Stomach (tissue), 9 donors: Measurements from ENCODE around the gene PKD1L1. TPM values are rescaled to one million over a fixed set of nuclear protein-coding genes. Genes with fewer than 3 reads are reported as not detected.

Experiments
- DNase-seq, 2 donors: peaks; one replicate each; pipeline versions ENCODE4 v3.0.0 to v3.0.0-alpha.2; 2013 to 2019
- H3K27ac ChIP-seq, 5 donors: fragments of 200-600 bp in 4 of 5; sonication (generic) in 4 of 5; one replicate each; pipeline ENCODE4 v1.5.1; 2013 to 2019; ENCODE audit warnings: mild to moderate bottlenecking in 1 of 5, moderate library complexity in 1 of 5
- H3K27me3 ChIP-seq, 3 donors: fragments of 200-600 bp; sonication (generic); one replicate each; pipeline ENCODE4 v1.5.1; 2017 to 2019; ENCODE audit warnings: mixed run types in 1 of 3
- H3K36me3 ChIP-seq, 4 donors: fragments of 200-600 bp; sonication (generic); 1 replicate in 3 of 4; 2 replicates in 1 of 4; pipeline ENCODE4 v1.5.1; 2016 to 2019
- H3K4me1 ChIP-seq, 4 donors: fragments of 200-600 bp; sonication (generic); one replicate each; pipeline ENCODE4 v1.5.1; 2016 to 2019
- H3K4me3 ChIP-seq, 4 donors: fragments of 200-600 bp; sonication (generic) in 3 of 4; one replicate each; pipeline ENCODE4 v1.5.1; 2016 to 2019; ENCODE audit warnings: mild to moderate bottlenecking in 1 of 4
- H3K9me3 ChIP-seq, 4 donors: fragments of 200-600 bp; sonication (generic); one replicate each; pipeline ENCODE4 v1.5.1; 2016 to 2019
- EP300 ChIP-seq: sonication (generic); formaldehyde crosslinking; IDR thresholded peaks from one replicate; pipeline ENCODE4 v1.6.1; 2017; ENCODE audit warnings: antibody characterized with exemption
- POLR2A ChIP-seq, 4 donors: fragments of 450-650 bp; IDR thresholded peaks; one replicate each; pipeline ENCODE4 v1.6.1; 2016; ENCODE audit warnings: antibody characterized with exemption in 4 of 4, control low read depth in 2 of 4, mild to moderate bottlenecking in 1 of 4, moderate library complexity in 1 of 4
- POLR2AphosphoS5 ChIP-seq, 3 donors: sonication (generic); formaldehyde crosslinking; IDR thresholded peaks; one replicate each; pipeline ENCODE4 v1.6.1; 2016; ENCODE audit warnings: antibody characterized with exemption in 3 of 3
- WGBS, 5 donors: extraction: QIAGEN DNeasy Blood & Tissue Kit in 3 of 5; methylation state at CpG; one replicate each; pipeline versions ENCODE4 v1.1.5 to v1.1.7; 2013 to 2018; 5-methylcytosine and 5-hydroxymethylcytosine counted together
- intact Hi-C: fragments of 100-400 bp; cut with DNase I; formaldehyde crosslinking; loops from one replicate; pipeline ENCODE4 v1.15.1; 2023; ENCODE audit warnings: low total_unique reads
- polyA plus RNA-seq, 3 donors: library from polyadenylated mRNA; stranded (reverse); fragments of 200-250 nt; gene quantifications; one replicate each; pipeline ENCODE4 v1.2.3, GENCODE V29; 2013
- total RNA-seq, 5 donors: library from RNA; depleted of rRNA; stranded (reverse); fragments of >200 nt; gene quantifications; one replicate each; pipeline versions ENCODE4 v1.1.0 to v1.2.3, GENCODE V29; 2014 to 2016
- TF ChIP-seq, protein P1 (sequence below), 7 experiments: fragments of 450-650 bp in 4 of 7; fragments of 200-600 bp in 3 of 7; sonication (generic) in 3 of 7; IDR thresholded peaks; one replicate each; pipeline ENCODE4 v1.5.1; 2016 to 2019; ENCODE audit warnings: antibody characterized with exemption in 7 of 7, control low read depth in 2 of 7, mild to moderate bottlenecking in 1 of 7
- donor health status: healthy with polysubstance abuse.
- donor health status: Bipolar disorder and iron deficiency.
- donor health status: healthy.

Gene PKD1L1
- total and polyA plus RNA-seq, 8 donors, result under 0.01 to 1.2 (median 0.10) TPM; not detected in 2

DNA sequence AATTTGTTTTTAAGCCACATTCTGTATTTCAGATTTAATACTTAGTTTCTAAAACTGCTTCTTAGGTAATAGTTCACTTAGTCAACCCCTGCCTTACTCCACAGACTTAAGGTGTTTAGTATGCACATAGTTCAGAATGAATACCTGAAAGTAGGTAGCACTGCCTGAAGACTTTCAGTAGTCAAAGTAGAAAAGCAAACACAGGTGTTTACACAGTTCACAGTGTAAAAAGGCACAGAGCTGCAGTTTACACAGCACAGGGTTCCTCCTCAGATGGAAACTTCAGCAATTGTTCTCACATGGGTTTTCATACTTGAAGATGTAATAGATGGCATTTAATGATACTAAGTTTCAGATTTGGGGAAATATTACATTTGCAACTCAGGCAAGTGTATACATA lies 3.1 kb upstream of the PKD1L1 start:
- Histone ChIP-seq H3K9me3 (no peaks in the 10 kb centered on the region), H3K4me3 (no peak overlapping the region), H3K27me3 (no peaks in the 10 kb centered on the region), H3K4me1 (peaks cover 0 to 20% (median 19%) of the 10 kb centered on the region in 4 donors), H3K36me3 (peaks cover 8 to 26% (median 22%) of the 10 kb centered on the region in 4 donors), H3K27ac (peak overlapping the region in 3 of 5 donors; percentile 37 to 58 (median 57))
- peak in 1 of 2 donors; percentile 72 for DNase-seq
- TF ChIP-seq, protein P1, sequence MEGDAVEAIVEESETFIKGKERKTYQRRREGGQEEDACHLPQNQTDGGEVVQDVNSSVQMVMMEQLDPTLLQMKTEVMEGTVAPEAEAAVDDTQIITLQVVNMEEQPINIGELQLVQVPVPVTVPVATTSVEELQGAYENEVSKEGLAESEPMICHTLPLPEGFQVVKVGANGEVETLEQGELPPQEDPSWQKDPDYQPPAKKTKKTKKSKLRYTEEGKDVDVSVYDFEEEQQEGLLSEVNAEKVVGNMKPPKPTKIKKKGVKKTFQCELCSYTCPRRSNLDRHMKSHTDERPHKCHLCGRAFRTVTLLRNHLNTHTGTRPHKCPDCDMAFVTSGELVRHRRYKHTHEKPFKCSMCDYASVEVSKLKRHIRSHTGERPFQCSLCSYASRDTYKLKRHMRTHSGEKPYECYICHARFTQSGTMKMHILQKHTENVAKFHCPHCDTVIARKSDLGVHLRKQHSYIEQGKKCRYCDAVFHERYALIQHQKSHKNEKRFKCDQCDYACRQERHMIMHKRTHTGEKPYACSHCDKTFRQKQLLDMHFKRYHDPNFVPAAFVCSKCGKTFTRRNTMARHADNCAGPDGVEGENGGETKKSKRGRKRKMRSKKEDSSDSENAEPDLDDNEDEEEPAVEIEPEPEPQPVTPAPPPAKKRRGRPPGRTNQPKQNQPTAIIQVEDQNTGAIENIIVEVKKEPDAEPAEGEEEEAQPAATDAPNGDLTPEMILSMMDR (IDR thresholded peaks at IDR 0.05), result no peak
- TF ChIP-seq POLR2A (IDR thresholded peaks at IDR 0.05), result no peak
- peak in 1 of 3 donors; percentile 13 for TF ChIP-seq POLR2AphosphoS5 (IDR thresholded peaks at IDR 0.05)
- intact Hi-C loops, result no loop called here

- DNase-seq, result peak; percentile 45 to 76
- TF ChIP-seq, protein P1 (IDR thresholded peaks at IDR 0.05), result no peak
- TF ChIP-seq POLR2A (IDR thresholded peaks at IDR 0.05) (no peak), POLR2AphosphoS5 (IDR thresholded peaks at IDR 0.05) (no peak), EP300 (no peak)
These were observed 2.4 kb upstream of the PKD1L1 start for GRCh38 chr7:47950714-47951113.

GRCh38 chr7:47949703-47950102 lies 1.4 kb upstream of the PKD1L1 start:
- TF ChIP-seq, protein P1 (IDR thresholded peaks at IDR 0.05), result no peak
- TF ChIP-seq POLR2AphosphoS5 (IDR thresholded peaks at IDR 0.05) (no peak), EP300 (no peak), POLR2A (IDR thresholded peaks at IDR 0.05) (no peak)
- Histone ChIP-seq H3K36me3 (peaks cover 3 to 12% (median 9%) of the 10 kb centered on the region in 4 donors), H3K4me1 (peaks cover 0 to 20% (median 19%) of the 10 kb centered on the region in 4 donors), H3K9me3 (no peaks in the 10 kb centered on the region), H3K27me3 (no peaks in the 10 kb centered on the region), H3K27ac (peak overlapping the region in 1 of 5 donors; percentile 57), H3K4me3 (no peak overlapping the region)
- 74 to 96% (median 85%) methylated on average over 4 of the region's 4 CpGs for WGBS, 5 donors
- no peak for DNase-seq
- intact Hi-C loops, result no loop called here

More at GRCh38 chr7:47950714-47951113, 2.4 kb upstream of the PKD1L1 start:
- intact Hi-C loops, result no loop called here
- H3K36me3 ChIP-seq, result peaks cover 8 to 19% (median 17%) of the 10 kb centered on the region in 4 donors
- 27 to 44% (median 36%) methylated on average over 10 to 11 of the region's 11 CpGs for WGBS, 5 donors
- H3K4me1 ChIP-seq, result peaks cover 0 to 20% (median 19%) of the 10 kb centered on the region in 4 donors
- peak overlapping the region in 3 of 5 donors; percentile 37 to 58 (median 57) for H3K27ac ChIP-seq
- no peaks in the 10 kb centered on the region for H3K9me3 ChIP-seq
- no peak overlapping the region for H3K4me3 ChIP-seq
- no peaks in the 10 kb centered on the region for H3K27me3 ChIP-seq

DNA sequence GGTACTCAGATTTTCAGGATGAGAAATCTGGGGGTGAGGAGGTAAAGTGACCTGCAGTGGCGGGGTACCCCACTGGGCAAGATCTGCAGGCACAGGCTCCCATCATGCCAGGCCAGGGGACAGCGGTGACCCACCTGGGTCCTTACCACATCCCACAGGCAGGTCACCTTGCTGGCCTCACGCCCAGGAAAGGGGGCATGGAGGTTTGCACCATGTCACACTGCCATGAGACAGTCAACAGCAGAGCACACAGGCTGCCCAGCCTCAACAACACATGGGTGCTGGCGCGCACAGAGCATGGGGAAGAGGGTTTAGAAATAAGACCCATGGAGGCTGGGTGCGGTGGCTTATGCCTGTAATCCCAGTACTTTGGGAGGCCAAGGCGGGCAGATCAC lies 914 bp downstream of the PKD1L1 start:
- Histone ChIP-seq H3K4me1 (peaks cover 0 to 20% (median 19%) of the 10 kb centered on the region in 4 donors), H3K27ac (peak overlapping the region in 3 of 5 donors; percentile 3 to 37 (median 20)), H3K36me3 (no peaks in the 10 kb centered on the region), H3K9me3 (no peaks in the 10 kb centered on the region), H3K27me3 (no peaks in the 10 kb centered on the region), H3K4me3 (no peak overlapping the region)
- WGBS, 5 donors, result 95 to 100% (median 97%) methylated on average over 4 to 7 of the region's 7 CpGs
- TF ChIP-seq POLR2A (IDR thresholded peaks at IDR 0.05) (no peak), EP300 (no peak), POLR2AphosphoS5 (IDR thresholded peaks at IDR 0.05) (no peak)
- TF ChIP-seq, protein P1 (IDR thresholded peaks at IDR 0.05), result no peak
- no peak for DNase-seq
- intact Hi-C loops, result no loop called here
